Bronchial epithelial cell (primary cell): ENCODE results near the gene SERTAD4. TPM values are rescaled to one million over a fixed set of nuclear protein-coding genes. Genes with fewer than 3 reads are reported as not detected.
A peak's percentile ranks its signal among the peaks of the same experiment; 100 is the strongest.

Experiments
- DNase-seq: peaks from one replicate; pipeline ENCODE4 v3.0.0-alpha.2; 2010; ENCODE audit warnings: low read depth
- FAIRE-seq: peaks from 2 replicates; lab custom pipeline; 2011; peaks lifted over from hg19 to GRCh38; lab: Jason Lieb, UNC
- H3K27me3 ChIP-seq: 2 replicates; pipeline ENCODE4 v1.5.1; 2011; ENCODE audit warnings: low read length; ENCODE audit not compliant: control insufficient read depth, insufficient read depth
- H3K36me3 ChIP-seq: 2 replicates; pipeline ENCODE4 v1.5.1; 2011; ENCODE audit warnings: low read length; ENCODE audit not compliant: control insufficient read depth, insufficient read depth
- H3K4me3 ChIP-seq: 2 replicates; pipeline ENCODE4 v1.5.1; 2011; ENCODE audit warnings: mild to moderate bottlenecking, low read depth, low read length, control low read depth
- total RNA-seq: library from RNA; depleted of rRNA; stranded (reverse); fragments of >200 nt; gene quantifications from 2 replicates; pipeline ENCODE4 v1.2.1, GENCODE V29; 2014
- TF ChIP-seq, protein P1 (sequence below): IDR thresholded peaks from 2 replicates; pipeline ENCODE4 v1.5.1; 2011; ENCODE audit warnings: mild to moderate bottlenecking, moderate library complexity, low read length, control low read depth, inconsistent platforms; ENCODE audit not compliant: insufficient read depth, severe bottlenecking

SERTAD4 gene
- total RNA-seq, 1 donor from 2014 or later, result 0.26 TPM

DNA sequence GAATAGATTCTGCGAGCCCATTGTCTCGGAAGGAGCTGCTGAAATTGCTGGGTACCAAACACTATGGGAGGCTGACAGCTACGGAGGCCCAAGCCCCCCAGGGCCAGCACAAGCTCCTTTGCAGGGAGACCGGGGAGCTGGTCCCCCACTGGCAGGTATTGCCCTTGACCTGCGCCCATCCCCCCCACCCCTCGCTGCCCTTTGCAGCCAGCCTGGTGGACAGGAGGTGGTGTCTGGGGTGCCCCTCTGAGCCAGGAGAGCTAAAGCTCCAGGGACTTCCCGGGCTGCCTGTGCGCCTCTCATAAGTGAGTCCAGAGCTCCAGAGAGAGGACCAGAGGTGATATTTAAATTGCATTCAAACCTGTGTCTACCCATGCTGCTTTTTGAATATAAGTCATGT lies 5.4 kb downstream of the SERTAD4 start:
- no peak overlapping the region for H3K4me3 ChIP-seq
- TF ChIP-seq, protein P1, sequence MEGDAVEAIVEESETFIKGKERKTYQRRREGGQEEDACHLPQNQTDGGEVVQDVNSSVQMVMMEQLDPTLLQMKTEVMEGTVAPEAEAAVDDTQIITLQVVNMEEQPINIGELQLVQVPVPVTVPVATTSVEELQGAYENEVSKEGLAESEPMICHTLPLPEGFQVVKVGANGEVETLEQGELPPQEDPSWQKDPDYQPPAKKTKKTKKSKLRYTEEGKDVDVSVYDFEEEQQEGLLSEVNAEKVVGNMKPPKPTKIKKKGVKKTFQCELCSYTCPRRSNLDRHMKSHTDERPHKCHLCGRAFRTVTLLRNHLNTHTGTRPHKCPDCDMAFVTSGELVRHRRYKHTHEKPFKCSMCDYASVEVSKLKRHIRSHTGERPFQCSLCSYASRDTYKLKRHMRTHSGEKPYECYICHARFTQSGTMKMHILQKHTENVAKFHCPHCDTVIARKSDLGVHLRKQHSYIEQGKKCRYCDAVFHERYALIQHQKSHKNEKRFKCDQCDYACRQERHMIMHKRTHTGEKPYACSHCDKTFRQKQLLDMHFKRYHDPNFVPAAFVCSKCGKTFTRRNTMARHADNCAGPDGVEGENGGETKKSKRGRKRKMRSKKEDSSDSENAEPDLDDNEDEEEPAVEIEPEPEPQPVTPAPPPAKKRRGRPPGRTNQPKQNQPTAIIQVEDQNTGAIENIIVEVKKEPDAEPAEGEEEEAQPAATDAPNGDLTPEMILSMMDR, result no peak
- FAIRE-seq (no peak), DNase-seq (no peak)
- no peaks in the 10 kb centered on the region for H3K27me3 ChIP-seq
- H3K36me3 ChIP-seq, result no peaks in the 10 kb centered on the region

GRCh38 chr1:210239349-210240111 lies 6.9 kb downstream of the SERTAD4 start:
- Histone ChIP-seq H3K36me3 (no peaks in the 10 kb centered on the region), H3K4me3 (no peak overlapping the region), H3K27me3 (no peaks in the 10 kb centered on the region)
- DNase-seq (peak; percentile 77), FAIRE-seq (no peak)
- TF ChIP-seq, protein P1, result peak; percentile 59

- Histone ChIP-seq H3K36me3 (no peaks in the 10 kb centered on the region), H3K4me3 (no peak overlapping the region), H3K27me3 (no peaks in the 10 kb centered on the region)
- FAIRE-seq (no peak), DNase-seq (no peak)
- TF ChIP-seq, protein P1, result no peak
Observed at GRCh38 chr1:210241121-210241520, 8.5 kb downstream of the SERTAD4 start.

GRCh38 chr1:210244746-210245367 lies 12.3 kb downstream of the SERTAD4 start:
- H3K27me3 ChIP-seq, result no peaks in the 10 kb centered on the region
- TF ChIP-seq, protein P1, result no peak
- FAIRE-seq (no peak), DNase-seq (no peak)
- no peak overlapping the region for H3K4me3 ChIP-seq
- H3K36me3 ChIP-seq, result no peaks in the 10 kb centered on the region

GRCh38 chr1:210246447-210246846 lies 13.9 kb downstream of the SERTAD4 start:
- H3K4me3 ChIP-seq, result no peak overlapping the region
- TF ChIP-seq, protein P1, result no peak
- DNase-seq, result peak; percentile 53
- no peaks in the 10 kb centered on the region for H3K36me3 ChIP-seq
- no peak for FAIRE-seq
- H3K27me3 ChIP-seq, result no peaks in the 10 kb centered on the region

- TF ChIP-seq, protein P1, result no peak
- H3K27me3 ChIP-seq, result no peaks in the 10 kb centered on the region
- DNase-seq, result no peak
- H3K4me3 ChIP-seq, result no peak overlapping the region
- FAIRE-seq, result no peak
- H3K36me3 ChIP-seq, result no peaks in the 10 kb centered on the region
Observed at GRCh38 chr1:210248341-210248740, 15.7 kb downstream of the SERTAD4 start.
